Stimulated activated naive B cell treated with anti-CD40 and anti-IgM and Interleukin-4, amounts not matched to agents 10 μg/mL and 1 μg/mL and 100 μg/mL, for 72 hours (primary cell): ENCODE results near the gene ZSCAN5A.
"Not testable (repeated sequence)": the region's sequence is repeated elsewhere in the genome, so short reads cannot be mapped to it uniquely, and the experiment has no call there.

Experiments used
- ATAC-seq, 2 donors: fragments of 150-1000 bp; cut with Tn5 transposase; replicated peaks; 2 replicates each; pipeline ENCODE4 v1.10.0; 2021; ENCODE audit warnings: moderate library complexity in 1 of 2
- DNase-seq: peaks from one replicate; pipeline ENCODE4 v3.0.0; 2021
- H3K27ac Mint-ChIP-seq: one replicate; pipeline ENCODE4 v1.8.0; 2022; ENCODE audit warnings: mild to moderate bottlenecking, mixed read lengths
- H3K27me3 Mint-ChIP-seq, 2 donors: one replicate each; pipeline ENCODE4 v1.8.0; 2022; ENCODE audit warnings: mixed read lengths in 2 of 2
- H3K36me3 Mint-ChIP-seq, 2 donors: one replicate each; pipeline ENCODE4 v1.8.0; 2022; ENCODE audit warnings: mixed read lengths in 2 of 2, mild to moderate bottlenecking in 1 of 2
- H3K4me1 Mint-ChIP-seq, 2 donors: one replicate each; pipeline ENCODE4 v1.8.0; 2022; ENCODE audit warnings: mixed read lengths in 2 of 2, mild to moderate bottlenecking in 1 of 2
- H3K4me3 Mint-ChIP-seq, 2 donors: one replicate each; pipeline ENCODE4 v1.8.0; 2022; ENCODE audit warnings: mild to moderate bottlenecking in 2 of 2, mixed read lengths in 2 of 2, moderate library complexity in 1 of 2
- H3K9me3 Mint-ChIP-seq, 2 donors: one replicate each; pipeline ENCODE4 v1.8.0; 2022; ENCODE audit warnings: mixed read lengths in 2 of 2, mild to moderate bottlenecking in 1 of 2

Gene ZSCAN5A

DNA sequence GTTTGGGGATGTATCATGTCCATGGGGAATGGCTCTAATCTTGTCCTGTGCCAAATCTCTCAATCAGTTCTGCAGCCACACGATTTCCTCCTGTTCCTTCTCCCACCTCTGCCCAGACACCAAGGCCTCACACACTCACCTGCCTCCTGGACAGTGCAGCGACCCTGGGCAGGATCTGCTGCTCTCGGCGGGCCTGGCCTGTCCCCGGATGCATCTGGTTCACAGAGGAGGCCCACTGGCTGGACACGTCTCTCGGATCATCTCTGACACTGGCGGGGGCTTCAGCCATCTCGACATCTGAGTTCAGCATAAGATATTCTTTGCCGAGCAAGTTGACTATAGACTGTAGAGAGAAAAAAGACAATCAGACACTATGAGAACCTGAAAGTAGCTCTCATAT, 122.9 kb downstream of the ZSCAN5A start:
- no peaks in the 10 kb centered on the region for H3K4me1 Mint-ChIP-seq
- peaks cover 4 to 6% of the 10 kb centered on the region in 2 donors for H3K27me3 Mint-ChIP-seq
- H3K27ac Mint-ChIP-seq, result no peak overlapping the region
- no peaks in the 10 kb centered on the region for H3K9me3 Mint-ChIP-seq
- H3K36me3 Mint-ChIP-seq, result no peaks in the 10 kb centered on the region
- no peak for ATAC-seq
- no peak overlapping the region for H3K4me3 Mint-ChIP-seq
- no peak for DNase-seq

DNA sequence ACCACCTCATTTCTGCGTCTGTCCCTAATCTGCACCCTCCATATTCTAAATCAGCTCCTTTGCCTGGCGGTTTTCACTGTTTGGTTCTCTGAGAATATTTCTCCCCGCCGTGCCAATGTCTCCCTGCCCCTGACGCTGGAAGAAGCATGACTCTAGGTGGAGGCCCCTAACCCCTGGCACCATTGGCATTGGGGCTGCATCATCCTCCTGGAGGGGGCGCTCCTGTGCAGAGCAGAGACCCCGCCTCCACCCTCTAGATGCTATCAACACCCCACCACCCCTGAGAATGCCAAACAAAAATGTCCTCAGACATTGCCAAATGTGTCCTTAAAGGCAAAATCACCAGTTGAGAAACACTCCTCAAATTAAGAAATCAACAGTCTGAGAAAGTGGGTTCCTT, 123.5 kb downstream of the ZSCAN5A start:
- DNase-seq (no peak), ATAC-seq (no peak)
- Mint-ChIP-seq H3K27me3 (peaks cover 4 to 6% of the 10 kb centered on the region in 2 donors), H3K4me3 (no peak overlapping the region), H3K9me3 (no peaks in the 10 kb centered on the region), H3K36me3 (no peaks in the 10 kb centered on the region), H3K4me1 (no peaks in the 10 kb centered on the region), H3K27ac (no peak overlapping the region)

DNA sequence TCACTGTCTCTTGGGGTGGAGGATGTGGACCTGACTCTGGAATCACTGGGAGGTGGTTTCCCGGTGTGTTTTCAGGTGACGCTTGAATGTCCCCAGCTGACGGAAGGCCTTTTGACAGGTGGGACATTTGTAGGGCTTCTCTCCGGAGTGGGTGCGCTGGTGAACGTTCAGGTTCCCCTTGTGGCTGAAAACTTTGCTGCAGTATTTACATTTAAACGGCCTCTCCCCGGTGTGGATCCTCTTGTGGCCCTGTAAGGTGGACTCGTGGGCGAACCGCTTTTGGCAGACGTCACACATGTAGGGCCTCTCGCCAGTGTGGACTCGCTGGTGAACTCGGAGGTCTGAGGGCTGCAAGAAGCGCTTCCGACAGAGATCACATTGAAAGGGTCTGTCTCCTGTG, 124.9 kb downstream of the ZSCAN5A start:
- Mint-ChIP-seq H3K4me1 (no peaks in the 10 kb centered on the region), H3K27ac (no peak overlapping the region), H3K4me3 (no peak overlapping the region), H3K9me3 (no peaks in the 10 kb centered on the region), H3K27me3 (peaks cover 13 to 14% of the 10 kb centered on the region in 2 donors), H3K36me3 (no peaks in the 10 kb centered on the region)
- no peak for ATAC-seq
- DNase-seq, result no peak

DNA sequence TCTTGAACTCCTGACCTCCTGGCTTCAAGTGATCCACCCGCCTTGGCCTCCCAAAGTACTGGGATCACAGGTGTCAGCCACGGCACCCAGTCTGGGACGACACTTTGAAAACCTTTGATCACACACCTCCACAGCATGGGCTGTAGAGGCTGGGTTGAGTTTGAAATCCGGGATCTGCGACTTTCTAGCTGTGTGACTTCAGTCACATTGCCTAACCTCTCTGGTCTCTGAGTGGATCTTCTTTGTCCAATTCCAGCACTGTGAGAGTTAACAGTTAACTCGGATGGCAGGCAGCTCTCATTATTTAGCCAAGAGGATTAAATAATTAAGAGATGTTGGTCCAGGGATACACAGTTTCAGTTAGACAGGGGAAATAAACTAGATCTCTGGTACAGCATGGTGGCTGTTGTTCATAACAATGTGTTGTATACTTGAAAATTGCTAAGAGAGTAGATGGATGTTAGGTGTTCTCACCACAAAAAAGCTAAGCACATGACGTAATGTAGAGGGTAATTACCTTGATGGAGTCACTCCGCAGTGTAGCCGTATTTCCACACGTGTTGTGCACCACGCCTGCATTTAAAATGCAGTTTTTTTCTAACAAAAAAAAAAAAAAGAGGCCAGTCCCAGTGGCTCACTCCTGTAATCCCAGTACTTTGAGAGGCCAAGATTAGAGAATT, 136.9 kb downstream of the ZSCAN5A start:
- Mint-ChIP-seq H3K27me3 (peaks cover 15 to 32% of the 10 kb centered on the region in 2 donors), H3K4me1 (no peaks in the 10 kb centered on the region), H3K36me3 (no peaks in the 10 kb centered on the region), H3K27ac (no peak overlapping the region), H3K9me3 (no peaks in the 10 kb centered on the region), H3K4me3 (no peak overlapping the region)
- ATAC-seq (no peak), DNase-seq (no peak)

DNA sequence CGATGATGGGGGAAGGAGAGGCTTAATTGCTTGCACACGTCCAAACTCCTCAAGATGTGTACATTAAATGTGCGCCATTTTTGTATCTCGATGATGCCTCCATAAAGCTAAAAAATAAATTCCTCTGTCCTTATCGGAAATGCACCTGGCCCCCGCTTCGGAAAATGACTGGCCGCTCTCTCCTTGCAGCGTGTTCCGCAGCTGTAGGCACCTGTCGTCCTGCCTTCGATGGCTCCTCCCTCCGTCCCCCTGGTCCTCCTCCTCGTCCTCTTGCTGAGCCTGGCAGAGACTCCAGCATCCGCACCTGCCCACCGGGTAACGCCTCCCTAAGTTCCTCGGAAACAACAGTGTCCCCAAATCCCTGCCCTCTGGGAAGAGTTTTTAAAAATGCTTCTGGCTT, 137.8 kb downstream of the ZSCAN5A start:
- H3K36me3 Mint-ChIP-seq, result no peaks in the 10 kb centered on the region
- H3K4me3 Mint-ChIP-seq, result no peak overlapping the region
- H3K9me3 Mint-ChIP-seq, result no peaks in the 10 kb centered on the region
- H3K27me3 Mint-ChIP-seq, result peaks cover 13 to 35% of the 10 kb centered on the region in 2 donors
- peaks cover 0 to under 1% of the 10 kb centered on the region in 2 donors for H3K4me1 Mint-ChIP-seq
- ATAC-seq, result no peak
- no peak overlapping the region for H3K27ac Mint-ChIP-seq
- DNase-seq, result no peak

DNA sequence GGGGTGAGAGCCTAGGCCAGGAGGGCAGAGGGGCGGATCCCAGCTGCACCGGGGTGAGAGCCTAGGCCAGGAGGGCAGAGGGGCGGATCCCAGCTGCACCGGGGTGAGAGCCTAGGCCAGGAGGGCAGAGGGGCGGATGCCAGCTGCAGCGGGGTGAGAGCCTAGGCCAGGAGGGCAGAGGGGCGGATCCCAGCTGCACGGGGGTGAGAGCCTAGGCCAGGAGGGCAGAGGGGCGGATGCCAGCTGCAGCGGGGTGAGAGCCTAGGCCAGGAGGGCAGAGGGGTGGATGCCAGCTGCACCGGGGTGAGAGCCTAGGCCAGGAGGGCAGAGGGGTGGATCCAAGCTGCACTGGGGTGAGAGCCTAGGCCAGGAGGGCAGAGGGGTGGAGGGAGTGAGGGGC, 138.3 kb downstream of the ZSCAN5A start:
- not testable (repeated sequence) for H3K4me1 Mint-ChIP-seq, H3K36me3 Mint-ChIP-seq, DNase-seq, H3K4me3 Mint-ChIP-seq, H3K27ac Mint-ChIP-seq, H3K9me3 Mint-ChIP-seq, ATAC-seq
- H3K27me3 Mint-ChIP-seq, result peaks cover 15 to 38% of the 10 kb centered on the region in 2 donors

DNA sequence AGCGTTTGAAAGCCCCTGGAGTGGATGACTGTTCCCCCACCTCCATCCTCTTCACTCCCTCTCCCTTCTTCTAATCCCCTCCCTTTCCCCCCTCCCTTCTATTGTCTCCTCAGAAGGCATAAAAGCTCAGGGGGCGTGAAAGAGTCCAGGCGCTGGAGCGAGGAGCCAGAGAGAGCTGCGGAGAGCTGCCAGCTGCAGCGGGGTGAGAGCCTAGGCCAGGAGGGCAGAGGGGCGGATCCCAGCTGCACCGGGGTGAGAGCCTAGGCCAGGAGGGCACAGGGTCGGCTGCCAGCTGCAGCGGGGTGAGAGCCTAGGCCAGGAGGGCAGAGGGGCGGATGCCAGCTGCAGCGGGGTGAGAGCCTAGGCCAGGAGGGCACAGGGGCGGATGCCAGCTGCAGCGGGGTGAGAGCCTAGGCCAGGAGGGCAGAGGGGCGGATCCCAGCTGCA, 138.8 kb downstream of the ZSCAN5A start, which contains the start of gene GALP:
GALP (plus strand) TSS at position 148 of the 447 bp plus-strand sequence. CDS start 1,101 bp downstream, outside the sequence.
- not testable (repeated sequence) for ATAC-seq, H3K27ac Mint-ChIP-seq, H3K4me1 Mint-ChIP-seq, DNase-seq, H3K36me3 Mint-ChIP-seq, H3K4me3 Mint-ChIP-seq, H3K9me3 Mint-ChIP-seq
- peaks cover 15 to 38% of the 10 kb centered on the region in 2 donors for H3K27me3 Mint-ChIP-seq

DNA sequence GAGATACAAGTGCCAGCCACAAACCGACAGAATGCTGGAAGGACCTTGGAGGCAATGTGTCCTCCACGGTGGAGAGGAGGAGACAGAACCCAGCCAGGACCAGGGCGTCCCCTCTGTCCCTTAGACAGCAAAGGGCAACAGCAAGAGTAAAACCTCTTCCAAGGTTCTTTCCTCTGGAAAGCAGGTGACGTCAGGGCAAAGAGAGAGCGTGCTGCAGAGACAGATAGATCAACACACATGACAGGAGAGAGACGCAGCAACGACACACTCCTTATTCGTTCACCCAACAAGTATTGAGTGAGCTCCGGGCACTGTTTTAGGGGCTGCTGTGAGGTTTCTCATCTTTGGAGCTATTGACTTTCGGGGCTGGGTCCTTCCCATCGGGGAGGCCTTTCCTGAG, 140.1 kb downstream of the ZSCAN5A start:
- no peak for ATAC-seq
- no peak for DNase-seq

DNA sequence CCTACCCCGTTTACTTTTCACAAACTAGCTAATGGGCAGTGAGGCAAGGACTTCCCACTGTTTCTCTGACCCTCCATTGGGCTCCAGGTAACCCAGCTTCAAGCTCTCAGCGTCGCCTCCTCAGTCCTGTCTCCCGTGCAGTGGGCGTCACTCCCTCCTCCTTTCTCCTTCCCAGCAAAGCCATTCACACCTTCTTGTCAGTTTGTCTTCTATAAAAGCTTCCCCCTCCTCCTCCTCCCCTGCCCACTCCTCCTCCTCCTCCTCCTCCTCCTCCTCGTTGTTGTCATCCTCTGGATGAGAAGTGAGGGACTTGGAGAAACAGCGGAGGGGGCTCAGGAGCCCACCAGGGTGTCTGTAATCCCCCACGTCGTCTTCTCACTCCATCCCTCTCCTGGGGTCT, 140.6 kb downstream of the ZSCAN5A start:
- ATAC-seq (no peak), DNase-seq (no peak)
- Mint-ChIP-seq H3K4me3 (no peak overlapping the region), H3K36me3 (no peaks in the 10 kb centered on the region), H3K27me3 (peaks cover 19 to 38% of the 10 kb centered on the region in 2 donors), H3K4me1 (peaks cover 0 to 2% of the 10 kb centered on the region in 2 donors), H3K9me3 (no peaks in the 10 kb centered on the region), H3K27ac (no peak overlapping the region)

More for the DNA sequence above, 140.1 kb downstream of the ZSCAN5A start:
- no peaks in the 10 kb centered on the region for H3K9me3 Mint-ChIP-seq
- peaks cover 19 to 38% of the 10 kb centered on the region in 2 donors for H3K27me3 Mint-ChIP-seq
- peaks cover 0 to 2% of the 10 kb centered on the region in 2 donors for H3K4me1 Mint-ChIP-seq
- H3K4me3 Mint-ChIP-seq, result no peak overlapping the region
- H3K36me3 Mint-ChIP-seq, result no peaks in the 10 kb centered on the region
- H3K27ac Mint-ChIP-seq, result no peak overlapping the region
